T-helper 2 cell treated with Interferon-gamma antibody and Interleukin-4, amounts not matched to agents 100 ng/mL and 5 ng/mL, for 36 hours (primary cell): ENCODE results near the gene PPP1R9B. TPM values are rescaled to one million over a fixed set of nuclear protein-coding genes. Genes with fewer than 3 reads are reported as not detected.

ENCODE experiments used
- intact Hi-C: fragments of 100-400 bp; cut with micrococcal nuclease; formaldehyde crosslinking; loops from one replicate; pipeline ENCODE4 v1.15.1; 2023
- total RNA-seq: library from RNA; stranded (reverse); gene quantifications from 2 replicates; pipeline ENCODE4 v1.2.3, GENCODE V29; 2022

PPP1R9B gene
- total RNA-seq, 1 donor from 2014 or later: 160 TPM

DNA sequence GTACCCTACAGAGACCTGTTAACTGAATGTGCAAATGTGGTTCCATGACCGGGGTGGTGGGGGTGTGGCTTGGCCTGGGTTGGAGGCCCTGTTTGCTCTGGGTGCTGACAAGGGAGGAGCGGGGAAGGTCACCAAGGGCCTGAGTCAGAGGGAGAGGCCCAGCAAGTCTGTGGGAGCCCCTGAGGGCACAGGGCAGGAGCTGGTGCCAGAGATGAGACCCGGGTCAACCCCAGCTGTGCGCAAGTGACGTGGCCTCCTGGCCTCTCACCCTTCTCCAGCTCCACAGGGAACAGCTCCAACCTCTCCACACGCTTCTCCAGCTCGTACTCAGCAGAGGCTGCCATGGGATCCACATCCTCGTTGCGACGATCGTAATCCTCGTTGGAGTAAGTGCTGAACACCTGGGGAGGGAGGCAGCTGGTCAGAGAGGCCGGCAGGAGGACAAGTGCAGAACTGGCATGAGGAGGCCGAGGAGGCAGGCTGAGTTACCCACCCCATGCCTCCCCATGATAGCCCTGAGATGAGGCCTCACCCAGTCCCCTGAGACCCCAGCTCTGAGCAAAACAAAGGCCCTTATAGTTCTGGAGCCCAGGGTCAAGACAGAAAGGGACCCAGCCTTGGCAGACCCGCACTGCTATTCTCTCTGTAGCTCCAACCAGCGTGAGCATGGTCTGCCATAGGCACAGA, 5.5 kb downstream of the PPP1R9B start:
- intact Hi-C loops: loop anchor here (10.0 kb wide), 1 partner anchor 980 kb away; the partner anchor contains the start of gene SPAG9

DNA sequence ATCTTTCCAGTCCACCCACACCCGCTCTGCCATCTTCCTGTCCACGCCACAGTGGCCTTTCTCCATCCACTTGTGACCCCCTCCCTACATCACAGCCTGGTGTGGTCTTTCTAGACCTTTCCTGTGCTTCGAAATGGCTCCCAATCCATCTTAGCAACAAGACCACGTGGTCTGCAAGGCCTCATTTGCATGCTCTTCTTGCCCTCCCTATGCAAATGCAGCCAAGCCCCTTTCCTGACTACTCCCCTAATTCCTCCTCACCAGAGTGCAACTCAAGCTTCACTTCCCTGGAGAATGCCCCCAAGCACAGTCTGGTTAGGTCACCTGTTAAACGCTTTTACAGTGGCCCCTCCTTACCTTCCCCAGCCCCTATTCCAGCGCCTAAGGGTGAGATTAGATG, 6.1 kb downstream of the PPP1R9B start:
- intact Hi-C loops: loop anchor here (10.0 kb wide), 1 partner anchor 980 kb away; the partner anchor contains the start of gene SPAG9

DNA sequence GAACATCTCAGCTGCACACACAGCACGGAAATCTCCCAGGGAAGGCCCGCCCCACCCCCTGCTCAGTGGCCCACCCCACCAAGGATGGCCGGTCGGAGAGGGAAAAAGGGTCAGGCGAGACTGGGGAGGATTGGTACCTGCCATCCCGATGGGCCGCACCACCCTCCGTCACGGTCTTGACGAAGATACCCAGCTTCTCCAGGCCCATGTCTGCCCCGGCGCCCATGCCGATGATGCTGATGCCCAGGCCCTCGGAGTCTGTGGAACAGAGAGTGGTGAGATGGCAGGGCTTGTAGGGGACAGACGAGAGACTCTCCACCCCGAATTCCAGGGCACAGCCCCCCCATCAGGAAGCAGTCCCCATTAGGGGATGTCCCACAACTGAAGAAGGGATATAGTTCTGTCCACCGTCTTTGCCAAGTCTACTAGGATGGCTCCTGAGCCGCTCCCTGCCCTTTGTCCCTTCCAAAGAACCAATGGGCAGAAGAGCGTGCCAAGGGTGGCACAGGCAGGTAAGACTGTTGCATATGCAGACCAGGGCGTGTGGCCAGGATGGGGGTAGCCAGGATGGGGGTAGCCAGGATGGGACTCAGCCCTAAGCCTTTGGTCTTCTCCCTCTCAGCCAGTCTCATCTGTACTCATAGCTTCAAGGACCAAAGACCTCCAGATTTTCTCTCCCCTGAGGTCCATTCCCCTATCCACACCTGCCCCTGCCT, 6.9 kb downstream of the PPP1R9B start:
- intact Hi-C loops: loop anchor here (10.0 kb wide), 1 partner anchor 981 kb away; the partner anchor contains the start of gene SPAG9

DNA sequence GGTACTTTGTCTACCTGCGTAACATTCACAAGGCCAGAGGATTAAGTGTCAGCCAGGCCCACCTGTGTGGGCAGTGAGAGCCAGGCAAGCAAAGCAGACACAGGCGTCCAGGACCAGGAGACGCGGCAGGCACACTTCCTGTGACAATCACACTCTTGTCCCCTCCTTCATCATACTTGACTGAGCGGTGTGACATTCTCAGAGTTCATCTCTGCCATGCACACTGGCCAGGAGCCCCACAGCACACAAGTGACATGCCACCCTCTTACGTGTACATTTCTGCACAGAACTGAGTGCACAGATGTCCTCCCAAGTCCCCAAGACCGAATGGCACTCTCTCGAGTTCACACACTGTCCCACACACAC, 8.7 kb downstream of the PPP1R9B start:
- intact Hi-C loops: loop anchor here (10.0 kb wide), 1 partner anchor 983 kb away; the partner anchor contains the start of gene SPAG9

DNA sequence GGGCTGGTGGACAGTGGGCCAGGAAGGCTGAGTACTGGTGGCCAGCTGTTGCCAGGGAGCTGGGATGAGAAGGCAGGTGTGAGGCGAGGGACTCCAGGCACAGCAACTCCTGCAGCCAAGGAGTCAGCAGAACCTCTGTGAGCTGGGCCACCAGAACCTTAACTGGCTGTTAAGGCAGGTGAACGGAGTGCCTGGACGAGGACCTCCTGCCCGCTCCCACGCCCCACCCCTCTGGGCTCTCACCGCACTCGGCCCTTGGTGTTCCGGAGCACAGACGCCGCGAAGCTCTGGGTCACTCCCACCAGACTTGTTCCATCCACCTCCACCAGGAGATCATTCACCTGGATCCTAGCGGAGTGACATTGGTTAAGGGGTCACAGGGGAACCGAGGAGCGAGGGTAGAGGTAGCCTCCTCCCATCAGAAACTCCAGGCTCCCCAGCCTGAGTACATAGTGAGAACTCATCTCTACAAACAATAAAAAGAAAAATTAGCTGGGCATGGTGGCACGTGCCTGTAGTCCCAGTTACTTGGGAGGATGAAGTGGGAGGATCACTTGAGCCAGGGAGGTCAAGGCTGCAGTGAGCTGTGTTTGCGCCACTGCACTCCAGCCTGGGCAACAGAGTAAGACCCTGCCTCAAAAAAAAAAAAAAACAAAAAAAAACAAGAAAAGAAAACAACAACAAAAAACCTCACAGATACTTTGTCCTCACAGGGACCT, 9.3 kb downstream of the PPP1R9B start:
- intact Hi-C loops: loop anchor here (10.0 kb wide), 1 partner anchor 984 kb away; the partner anchor contains the start of gene SPAG9

DNA sequence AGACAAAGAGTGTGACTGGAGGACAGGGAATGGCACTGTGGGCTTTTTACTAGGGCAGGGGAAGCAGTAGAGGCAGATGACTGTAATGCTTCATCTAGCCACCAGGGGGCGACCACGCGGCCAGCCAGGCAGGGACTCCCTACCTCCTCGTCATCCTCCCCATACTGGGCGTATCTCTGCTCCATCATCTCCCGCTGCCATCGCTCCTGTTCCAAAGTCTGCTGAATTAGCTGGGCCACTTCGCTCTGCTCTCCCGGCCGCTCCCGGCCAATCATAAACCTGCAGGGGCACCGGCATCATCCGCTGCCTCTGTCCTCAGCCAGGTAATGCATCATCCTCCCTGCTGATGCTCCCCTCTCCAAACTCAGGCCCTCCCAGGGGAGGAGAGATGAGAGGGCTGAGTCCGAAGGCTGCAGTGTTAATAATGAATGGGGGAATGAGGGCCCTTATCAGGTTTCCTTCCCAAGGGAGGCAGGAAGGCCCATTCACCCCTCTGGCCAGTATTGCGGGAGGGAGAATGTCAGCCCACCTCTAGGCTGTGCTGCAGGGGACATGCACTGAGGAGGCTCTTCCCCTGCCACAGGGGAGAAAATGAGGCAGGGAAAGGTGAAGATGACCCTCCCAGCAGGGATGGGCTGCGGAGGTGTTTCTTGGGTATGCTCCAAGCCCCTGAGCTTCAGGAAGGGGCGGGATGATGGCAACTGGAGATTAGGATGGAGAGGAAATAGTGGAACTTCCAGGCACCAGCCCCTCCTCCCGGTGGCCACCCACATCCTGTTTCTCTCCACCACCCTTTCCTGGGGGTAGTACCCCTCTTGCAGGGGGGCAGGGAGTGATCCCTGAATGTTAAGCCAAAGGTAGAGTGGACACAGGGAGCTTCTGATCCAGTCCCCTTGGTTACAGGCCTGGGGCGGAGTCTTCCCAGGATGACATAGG, 10.3 kb downstream of the PPP1R9B start:
- intact Hi-C loops: loop anchor here (1.0 to 10.0 kb wide), 4 partner anchors 8 to 985 kb away; partner anchors contain the start of gene SPAG9

DNA sequence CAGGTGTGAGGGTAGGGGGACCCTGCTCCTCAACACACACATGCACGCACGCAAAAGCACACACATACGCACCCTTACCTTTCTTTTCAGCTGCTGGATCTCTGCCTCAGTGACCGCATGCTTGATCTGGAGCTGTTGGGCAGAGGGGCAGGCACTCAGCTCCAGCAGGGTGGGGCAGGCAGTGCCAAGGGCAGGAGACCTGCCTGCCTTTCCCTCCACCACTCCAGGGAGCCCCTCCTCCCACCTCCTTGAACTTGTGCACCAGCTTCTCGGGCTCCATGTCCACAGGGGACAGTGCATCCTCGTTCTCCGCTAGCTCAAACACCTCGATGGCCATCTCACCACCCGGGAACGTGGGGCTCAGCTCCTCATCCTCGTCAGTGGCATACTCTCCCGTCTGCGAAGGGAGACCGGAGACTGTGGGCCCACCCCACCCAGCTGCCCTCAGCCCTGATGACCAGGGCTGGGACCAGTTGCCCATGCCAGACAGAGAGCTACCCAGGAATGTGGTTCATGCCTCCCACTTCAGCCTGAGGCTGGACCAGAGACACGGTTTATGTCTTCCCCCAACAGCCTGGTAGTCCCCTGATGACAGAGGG, 11.2 kb downstream of the PPP1R9B start:
- intact Hi-C loops: no loop called here

DNA sequence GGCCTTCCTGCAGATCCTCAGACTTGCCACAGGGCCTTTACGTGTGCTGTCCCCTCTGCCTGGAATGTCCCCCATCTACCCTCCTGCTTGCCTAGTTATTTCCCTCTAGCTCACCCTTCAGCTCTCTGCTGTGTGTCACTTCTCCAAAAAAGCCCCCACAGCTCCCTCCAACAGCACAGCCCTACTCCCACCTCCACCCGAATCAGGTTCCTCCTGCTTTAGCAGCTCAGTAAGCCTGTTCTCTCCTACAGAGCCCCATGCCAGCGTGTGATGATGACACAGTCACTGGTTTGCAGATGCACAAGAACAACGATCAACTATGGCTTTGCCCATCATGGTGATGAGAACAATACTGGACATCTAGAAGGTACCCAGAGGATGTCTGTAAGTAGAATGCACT, 13.4 kb downstream of the PPP1R9B start:
- intact Hi-C loops: no loop called here

DNA sequence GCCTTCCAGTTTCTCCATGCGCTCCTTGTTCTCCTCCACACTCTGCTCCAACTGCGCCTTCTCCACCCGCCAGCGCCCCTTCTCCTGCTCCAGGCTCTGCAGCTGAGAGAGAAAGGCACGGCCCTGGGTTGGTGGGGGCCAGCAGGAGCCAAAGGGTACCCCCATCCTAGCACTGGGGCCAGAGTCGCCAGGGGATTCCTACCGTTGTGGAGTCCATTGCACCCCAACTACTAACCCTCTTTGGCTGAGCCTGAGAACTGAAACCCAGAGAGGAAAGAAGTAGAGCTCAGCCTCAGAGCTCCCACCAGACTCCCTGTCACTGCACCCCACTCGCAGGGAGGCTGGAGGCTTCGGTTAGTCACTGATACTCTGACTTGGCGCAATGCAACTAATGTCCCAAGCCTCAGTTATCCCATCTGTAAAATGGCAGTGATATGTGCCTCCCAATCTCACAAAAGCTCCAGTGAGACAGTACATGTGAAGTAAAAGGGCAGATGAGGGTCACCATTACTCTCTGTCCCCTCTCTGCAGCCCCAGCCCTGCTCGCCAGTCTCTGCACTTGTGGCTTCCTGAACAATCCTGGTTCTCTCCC, 14.3 kb downstream of the PPP1R9B start:
- intact Hi-C loops: no loop called here

DNA sequence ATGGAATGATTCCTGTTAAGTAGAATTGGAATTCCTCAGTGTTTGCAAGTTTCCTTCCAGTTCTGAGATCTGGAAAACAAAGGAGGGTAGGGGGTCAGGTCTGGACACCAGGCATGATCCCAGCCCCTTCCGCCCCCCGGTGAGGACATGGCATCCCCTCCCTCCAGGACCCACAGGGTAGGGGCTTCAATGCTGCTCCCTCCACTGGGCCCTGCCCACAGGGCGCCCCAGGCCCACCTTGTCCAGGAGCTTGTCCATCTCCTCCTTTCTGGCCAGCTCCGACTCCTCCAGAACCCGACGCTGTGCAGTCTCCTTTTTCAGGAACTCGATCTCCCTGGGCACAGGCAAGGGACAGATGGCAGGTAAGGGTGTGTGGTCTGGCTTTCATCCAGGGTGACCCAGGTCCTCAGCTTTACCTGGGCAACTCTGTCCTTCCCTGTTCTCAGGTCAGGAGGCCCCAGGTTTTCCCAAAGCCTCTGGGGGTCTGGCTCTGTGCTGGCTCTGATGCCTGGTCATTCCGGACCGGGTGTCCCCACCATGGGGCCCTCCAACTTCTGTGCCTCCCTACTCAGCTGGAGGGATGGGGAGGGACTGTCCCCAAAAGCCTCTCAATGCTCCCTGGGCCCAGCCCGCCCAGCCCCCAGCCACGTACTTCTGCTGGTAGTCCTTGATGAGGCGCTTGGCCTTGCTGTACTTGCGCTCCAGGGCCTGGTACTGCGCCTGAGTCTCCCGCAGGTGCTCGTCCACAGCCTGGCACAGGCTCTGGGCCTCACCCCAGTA, 15.0 kb downstream of the PPP1R9B start:
- intact Hi-C loops: no loop called here

DNA sequence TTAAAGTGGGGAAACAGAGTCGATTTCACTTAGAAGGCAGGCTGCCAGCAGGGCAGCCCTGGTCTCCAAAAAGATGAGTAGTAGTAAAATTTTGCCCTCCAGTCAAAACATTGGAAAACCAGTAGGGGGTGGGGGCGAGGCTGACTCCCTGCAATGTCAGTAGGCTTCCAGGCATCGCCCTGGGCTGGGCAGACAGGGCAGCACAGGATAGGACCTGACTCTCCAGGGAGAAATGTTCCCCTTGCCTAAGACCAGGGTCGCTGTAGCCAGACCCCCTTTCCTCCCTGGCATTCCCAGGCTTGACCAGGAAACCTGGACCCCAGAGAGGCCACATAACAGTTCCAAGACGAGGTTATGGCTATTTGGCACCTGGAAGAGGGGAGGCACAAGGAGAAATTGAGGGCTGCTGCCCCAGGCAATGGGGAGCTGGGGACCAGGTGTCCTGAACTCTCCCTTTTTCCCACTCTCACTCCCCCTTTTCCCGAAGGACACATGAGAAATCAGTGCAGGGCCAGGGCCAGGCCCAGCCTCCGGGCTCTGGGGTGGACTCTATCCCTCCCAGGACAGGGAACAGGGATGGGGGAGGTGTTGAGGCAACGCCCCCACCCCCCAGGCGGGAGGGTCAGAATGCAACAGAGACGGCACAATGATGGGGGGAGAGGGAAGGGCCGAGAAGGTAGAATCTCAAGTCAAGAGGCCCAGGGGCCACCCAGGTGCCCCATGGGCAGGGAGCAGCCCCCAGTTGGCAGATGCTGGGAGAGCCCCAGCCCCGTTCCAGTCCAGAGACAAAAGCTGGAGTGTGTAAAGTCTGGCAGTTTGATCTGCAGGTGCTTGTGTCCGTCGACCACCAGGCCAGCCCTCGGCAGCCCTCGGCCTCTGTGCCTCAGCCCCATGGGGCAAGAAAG, 16.0 kb downstream of the PPP1R9B start:
- intact Hi-C loops: no loop called here

DNA sequence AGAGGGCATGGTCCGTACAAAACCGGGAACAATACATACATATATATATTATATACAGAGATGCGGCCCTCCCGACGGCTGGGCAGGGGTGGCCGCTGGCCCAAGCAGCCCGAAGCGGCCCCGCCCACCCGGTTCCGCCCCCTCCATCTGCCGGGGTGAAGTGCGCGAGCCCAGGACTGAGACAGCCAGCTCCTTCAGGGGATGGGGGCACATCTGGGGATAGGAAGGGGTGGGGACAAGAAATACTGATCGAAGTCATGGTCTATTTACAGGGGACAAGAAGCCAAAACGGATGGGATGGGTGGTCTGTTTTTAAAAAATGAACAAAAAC, 16.7 kb downstream of the PPP1R9B start:
- intact Hi-C loops: no loop called here

DNA sequence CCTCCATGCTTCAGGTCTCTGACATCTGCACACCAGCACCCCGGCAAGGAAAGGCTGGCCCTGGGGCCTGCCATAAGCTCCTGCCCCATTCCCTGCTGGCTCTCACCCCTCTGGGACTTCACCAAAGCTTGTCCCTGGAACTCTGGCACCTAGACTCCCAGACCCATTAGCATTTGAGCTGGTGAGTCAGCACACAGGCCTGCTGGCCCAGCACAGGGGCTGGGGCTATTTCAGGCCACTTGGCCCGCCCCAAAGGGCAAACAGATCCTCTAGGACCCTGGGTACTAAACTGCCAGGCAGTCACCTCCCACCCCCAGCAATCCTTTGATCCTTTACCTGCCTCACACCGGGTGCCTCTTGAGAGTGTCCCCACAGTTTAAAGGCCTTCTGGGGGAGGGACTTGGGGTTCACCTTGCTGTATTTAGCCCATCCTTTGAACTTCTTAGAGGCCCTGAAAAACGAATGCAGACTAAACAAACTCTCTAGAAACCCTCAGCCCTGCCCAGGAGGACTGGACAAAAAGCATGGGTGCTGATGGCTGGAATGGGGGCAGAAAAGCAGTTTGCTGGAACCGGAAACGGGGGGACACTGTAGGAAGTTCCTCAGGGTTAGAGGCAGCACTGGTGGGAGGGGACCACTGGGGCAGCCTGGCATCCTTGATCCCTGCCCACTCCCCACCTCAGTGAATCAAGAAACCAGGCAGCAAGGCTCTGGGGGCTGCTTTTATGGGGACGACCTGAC, 17.3 kb downstream of the PPP1R9B start:
- intact Hi-C loops: no loop called here

DNA sequence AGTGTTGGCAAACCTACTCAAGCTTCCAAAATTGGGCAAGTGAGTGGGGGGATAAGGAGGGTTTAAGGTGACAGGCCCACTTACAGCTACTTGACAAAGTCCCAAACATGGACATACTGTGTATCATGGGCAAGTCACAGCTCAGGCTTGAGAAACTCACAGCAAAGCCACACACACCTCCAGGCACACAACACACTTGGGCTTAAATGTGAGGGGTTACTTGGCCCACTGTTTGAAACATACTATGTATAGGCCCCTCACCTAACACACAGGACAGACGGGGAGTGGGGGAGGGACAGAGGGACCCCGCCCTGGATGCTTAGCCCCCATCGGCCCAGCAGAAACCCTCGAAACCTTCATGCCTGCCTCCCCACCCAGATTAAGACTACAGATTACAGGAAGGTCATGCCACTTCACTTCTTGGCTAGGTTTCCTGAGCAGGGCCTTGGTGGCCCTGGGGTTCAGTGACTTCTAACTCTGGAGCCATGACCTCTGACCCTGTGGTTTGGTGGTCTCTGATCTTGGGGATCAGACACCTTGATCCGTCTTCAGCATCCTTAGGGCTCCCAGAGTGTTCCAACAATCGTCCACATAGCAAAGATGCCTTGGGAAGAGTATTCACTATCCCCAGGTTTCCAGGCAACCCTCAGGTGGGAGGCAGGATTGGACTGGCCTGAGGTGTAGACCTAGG, 18.2 kb downstream of the PPP1R9B start:
- intact Hi-C loops: loop anchor here (1.0 kb wide), 1 partner anchor 8 kb away; no protein-coding TSS in a partner anchor

DNA sequence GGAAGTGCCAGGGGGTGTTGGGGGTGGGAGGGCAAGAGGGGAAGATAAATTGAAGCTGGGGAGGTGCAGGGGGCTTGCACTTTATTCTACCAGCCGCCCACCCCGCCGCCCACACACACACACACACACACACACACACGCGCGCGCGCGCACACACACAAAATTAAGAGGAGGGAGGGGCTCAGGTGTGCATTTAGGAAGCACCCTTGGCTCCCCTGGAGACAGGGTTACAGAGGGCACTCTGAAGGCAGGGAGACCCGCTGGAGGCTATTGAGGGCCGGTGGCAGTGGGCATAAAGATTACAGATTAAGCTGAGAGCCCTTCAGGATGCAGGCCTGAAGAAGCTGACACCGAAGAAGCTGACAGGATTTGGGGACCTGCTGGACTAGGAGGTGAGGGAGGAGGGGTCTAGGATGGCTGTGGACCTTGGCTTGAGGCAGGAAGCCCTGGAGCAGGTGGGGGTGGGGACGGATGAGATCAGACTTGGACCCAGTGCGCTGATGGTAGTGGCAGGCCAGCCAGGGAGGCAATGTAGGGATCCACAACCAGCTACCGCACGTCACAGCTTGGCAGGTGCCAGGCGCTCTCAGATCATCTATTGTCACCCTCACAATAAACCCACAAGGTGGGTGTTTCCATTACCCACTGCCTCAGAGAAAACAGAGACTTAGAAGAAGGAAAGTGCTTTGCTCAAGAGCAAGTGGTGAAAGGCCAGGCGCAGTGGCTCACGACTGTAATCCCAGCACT, 19.7 kb downstream of the PPP1R9B start:
- intact Hi-C loops: no loop called here
